ENCODE results near the gene RPS18. TPM values are rescaled to one million over a fixed set of nuclear protein-coding genes. Genes with fewer than 3 reads are reported as not detected.

The RPS18 gene
- total and polyA plus RNA-seq, 2 of the 13 experiments (the other 11 are each of a cell fraction or from before 2014, with no cell fraction given) = 3,896 to 5,806 TPM

- peak; percentile 91; the same call in 1 of the 2 replicates for TF ChIP-seq DZIP1 (CRISPR knock-in tag; IDR thresholded peaks at IDR 0.05)
- TF ChIP-seq DR1 (CRISPR knock-in tag; IDR thresholded peaks at IDR 0.05) = peak; percentile 99
- TF ChIP-seq SRF (IDR thresholded peaks at IDR 0.05; ENCODE audit: low read depth, low read length) = peak; percentile 71
- no peak for TF ChIP-seq EZH2 (conservative IDR thresholded peaks at IDR 0.05; ENCODE audit: low read depth, low read length)
- TF ChIP-seq ZNF280D (CRISPR knock-in tag; IDR thresholded peaks at IDR 0.05) = peak; percentile 79
- TF ChIP-seq SMAD9 (CRISPR knock-in tag; IDR thresholded peaks at IDR 0.05) = peak; percentile 88; the same call in 1 of the 2 replicates
- TF ChIP-seq ZNF251 (CRISPR knock-in tag; IDR thresholded peaks at IDR 0.05) = peak; percentile 18; the same call in 1 of the 2 replicates
- 0 out of 2 replicates have a peak, but pooled peaks have one; percentile 46 for TF ChIP-seq ZBTB42 (CRISPR knock-in tag; IDR thresholded peaks at IDR 0.05)
- 0 out of 2 replicates have a peak, but pooled peaks have one; percentile 5 for TF ChIP-seq NR3C1 (CRISPR knock-in tag; IDR thresholded peaks at IDR 0.05)
- TF ChIP-seq IRF9 (CRISPR knock-in tag; IDR thresholded peaks at IDR 0.05; ENCODE audit: borderline replicate concordance) = peak; percentile 90
- TF ChIP-seq THYN1 (CRISPR knock-in tag; IDR thresholded peaks at IDR 0.05; ENCODE audit: borderline replicate concordance, low read depth) = 0 out of 2 replicates have a peak, but pooled peaks have one; percentile 86
- peak; percentile 57; the same call in 1 of the 2 replicates for TF ChIP-seq ZBTB10 (CRISPR knock-in tag; IDR thresholded peaks at IDR 0.05; ENCODE audit: borderline replicate concordance)
- TF ChIP-seq NFATC3 (CRISPR knock-in tag; IDR thresholded peaks at IDR 0.05) = peak; percentile 61; the same call in 1 of the 2 replicates
- peak; percentile 99 for TF ChIP-seq SPEN (CRISPR knock-in tag; IDR thresholded peaks at IDR 0.05; ENCODE audit: low read depth)
- TF ChIP-seq ZNF784 (CRISPR knock-in tag; IDR thresholded peaks at IDR 0.05; ENCODE audit: borderline replicate concordance) = peak; percentile 84
- no peak; the same call in 1 of the 2 replicates for TF ChIP-seq HNF4A (CRISPR knock-in tag; IDR thresholded peaks at IDR 0.05)
- peak; percentile 31; the same call in 1 of the 2 replicates for TF ChIP-seq REL (CRISPR knock-in tag; conservative IDR thresholded peaks at IDR 0.05)
Measured at GRCh38 chr6:33271468-33272274, at the start of gene RPS18, which contains the start of gene VPS52 (continued).

All from HepG2 (cell line).